Upper lobe of right lung (tissue), 1 donor: ENCODE results near the gene CGB5. TPM values are rescaled to one million over a fixed set of nuclear protein-coding genes. Genes with fewer than 3 reads are reported as not detected.
"Not testable (repeated sequence)": the region's sequence is repeated elsewhere in the genome, so short reads cannot be mapped to it uniquely, and the experiment has no call there.

Source experiments
- ATAC-seq: fragments of 200-7000 bp; cut with Tn5 transposase; one replicate; pipeline ENCODE4 v1.9.1; 2020; ENCODE audit warnings: mild to moderate bottlenecking, moderate library complexity
- DNase-seq: peaks from one replicate; pipeline ENCODE4 v3.0.0-alpha.2; 2020
- H3K27ac ChIP-seq: fragments of 200-600 bp; one replicate; pipeline ENCODE4 v1.8.0; 2022
- H3K27me3 ChIP-seq: fragments of 200-600 bp; one replicate; pipeline ENCODE4 v1.8.0; 2022; ENCODE audit warnings: mild to moderate bottlenecking
- H3K36me3 ChIP-seq: fragments of 200-600 bp; one replicate; pipeline ENCODE4 v1.8.0; 2022
- H3K4me1 ChIP-seq: fragments of 200-600 bp; one replicate; pipeline ENCODE4 v1.8.0; 2022
- H3K4me3 ChIP-seq: fragments of 200-600 bp; one replicate; pipeline ENCODE4 v1.8.0; 2022; ENCODE audit warnings: mild to moderate bottlenecking
- H3K9me3 ChIP-seq: fragments of 200-600 bp; one replicate; pipeline ENCODE4 v1.8.0; 2022
- CTCF ChIP-seq: fragments of 200-600 bp; IDR thresholded peaks from one replicate; pipeline ENCODE4 v1.8.0; 2022; ENCODE audit warnings: antibody characterized with exemption
- intact Hi-C: fragments of 100-400 bp; cut with DNase I; formaldehyde crosslinking; loops from one replicate; pipeline ENCODE4 v1.11.0; 2022
- total RNA-seq: library from RNA; stranded (reverse); fragmentation: NEBNext Ultra II Directional; extraction: Animal tissue kit (Norgen Biotek cat#: 25700); gene quantifications from one replicate; pipeline ENCODE4 v1.2.1, GENCODE V29; 2021
- donor health status: DM: no; HTN: yes; CAD: no; lungs with severe emphysema.

The CGB5 gene
- total RNA-seq, 1 donor from 2014 or later = not detected

GRCh38 chr19:49020342-49020741 is 23.3 kb upstream of the CGB5 start:
- ATAC-seq (no peak), DNase-seq (no peak)
- H3K4me1 ChIP-seq = peaks cover 26% of the 10 kb centered on the region
- H3K9me3 ChIP-seq = no peaks in the 10 kb centered on the region
- intact Hi-C loops = no loop called here
- no peak overlapping the region for H3K27ac ChIP-seq
- no peaks in the 10 kb centered on the region for H3K27me3 ChIP-seq
- H3K4me3 ChIP-seq = no peak overlapping the region
- no peak for TF ChIP-seq CTCF
- peaks cover 4% of the 10 kb centered on the region for H3K36me3 ChIP-seq

GRCh38 chr19:49020931-49021895 is 22.4 kb upstream of the CGB5 start:
- no peaks in the 10 kb centered on the region for H3K9me3 ChIP-seq
- DNase-seq (no peak), ATAC-seq (peak; percentile 42)
- H3K4me1 ChIP-seq = peaks cover 26% of the 10 kb centered on the region
- H3K36me3 ChIP-seq = no peaks in the 10 kb centered on the region
- no peak overlapping the region for H3K4me3 ChIP-seq
- intact Hi-C loops = no loop called here
- H3K27me3 ChIP-seq = no peaks in the 10 kb centered on the region
- no peak for TF ChIP-seq CTCF
- H3K27ac ChIP-seq = no peak overlapping the region

DNA sequence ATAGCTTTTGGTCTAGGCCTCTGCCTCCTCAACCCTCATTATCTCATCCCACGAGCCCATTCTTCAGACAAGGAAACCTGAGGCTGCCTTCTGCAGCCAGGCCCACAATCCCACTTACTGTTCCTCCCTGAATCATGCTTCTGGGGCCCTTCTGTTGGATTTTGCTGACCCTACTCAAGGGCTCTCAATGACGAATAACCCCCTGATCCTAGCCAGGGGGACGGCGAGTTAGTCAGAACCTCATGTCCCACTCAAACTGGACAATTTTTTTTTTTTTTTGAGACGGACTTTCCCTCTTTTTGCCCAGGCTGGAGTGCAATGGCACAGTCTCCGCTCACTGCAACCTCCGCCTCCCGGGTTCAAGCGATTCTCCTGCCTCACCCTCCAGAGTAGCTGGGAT is 21.5 kb upstream of the CGB5 start:
- ATAC-seq (no peak), DNase-seq (no peak)
- no peak for TF ChIP-seq CTCF
- peaks cover 26% of the 10 kb centered on the region for H3K4me1 ChIP-seq
- H3K36me3 ChIP-seq = no peaks in the 10 kb centered on the region
- no peak overlapping the region for H3K27ac ChIP-seq
- no peaks in the 10 kb centered on the region for H3K27me3 ChIP-seq
- H3K9me3 ChIP-seq = no peaks in the 10 kb centered on the region
- no peak overlapping the region for H3K4me3 ChIP-seq
- intact Hi-C loops = no loop called here

DNA sequence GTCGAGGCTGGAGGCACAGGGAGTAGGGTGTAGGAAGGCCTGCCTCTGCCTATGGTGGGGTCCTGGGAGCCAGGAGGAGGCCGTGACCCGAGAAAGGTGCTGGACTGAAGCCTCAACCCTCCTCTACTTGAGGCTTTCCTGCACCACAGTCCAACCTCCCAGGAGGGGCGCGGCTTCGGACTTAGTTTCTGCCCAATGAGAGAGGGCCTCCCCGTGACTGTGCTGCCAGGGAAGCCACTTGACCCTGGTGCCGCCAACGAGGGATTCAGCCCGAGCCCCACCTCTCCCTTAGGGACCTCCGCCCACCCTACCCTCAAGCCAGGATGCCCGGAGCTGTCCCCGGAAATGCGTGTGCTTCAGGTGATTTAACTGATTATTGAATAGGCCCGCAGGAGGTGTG is 19.4 kb upstream of the CGB5 start, which contains the start of gene CGB3:
Gene CGB3 (minus strand): TSS at position 101 of the 400 bp plus-strand sequence. CDS start 362 bp downstream, outside the sequence.
- DNase-seq, H3K4me1 ChIP-seq, intact Hi-C loops, H3K4me3 ChIP-seq, H3K9me3 ChIP-seq, H3K27ac ChIP-seq, ATAC-seq, H3K36me3 ChIP-seq, H3K27me3 ChIP-seq: not testable (repeated sequence)

DNA sequence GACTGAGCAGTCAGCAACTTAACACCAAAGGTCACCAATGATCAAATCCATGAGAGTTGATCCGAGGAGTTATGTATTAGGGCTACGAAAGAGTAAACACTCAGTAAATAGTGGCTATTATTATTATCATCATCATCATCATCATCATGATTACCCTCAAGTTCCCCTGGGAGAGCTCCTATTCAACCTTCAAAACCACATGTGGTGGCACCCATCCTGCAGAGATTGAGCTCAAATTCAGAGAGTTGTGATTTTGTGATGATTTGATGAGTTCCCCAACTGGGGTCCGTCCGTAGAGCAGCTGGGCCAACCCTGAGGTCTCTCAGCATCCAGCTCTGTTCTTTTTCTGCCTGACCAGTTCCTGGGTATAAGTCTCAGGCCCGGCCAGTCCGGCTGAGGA is 18.6 kb upstream of the CGB5 start:
- not testable (repeated sequence) for ATAC-seq, H3K27ac ChIP-seq, H3K36me3 ChIP-seq

GRCh38 chr19:49025599-49025998 is 18.0 kb upstream of the CGB5 start:
- intact Hi-C loops, H3K9me3 ChIP-seq, H3K27ac ChIP-seq, ATAC-seq, DNase-seq, H3K4me3 ChIP-seq, H3K4me1 ChIP-seq, H3K36me3 ChIP-seq, H3K27me3 ChIP-seq: not testable (repeated sequence)

More for the DNA sequence above, 18.6 kb upstream of the CGB5 start:
- H3K4me1 ChIP-seq, H3K4me3 ChIP-seq, intact Hi-C loops, DNase-seq, H3K27me3 ChIP-seq, H3K9me3 ChIP-seq: not testable (repeated sequence)

GRCh38 chr19:49028686-49029085 is 15.0 kb upstream of the CGB5 start:
- H3K4me3 ChIP-seq, H3K4me1 ChIP-seq, DNase-seq, H3K9me3 ChIP-seq, H3K27ac ChIP-seq, H3K36me3 ChIP-seq, H3K27me3 ChIP-seq, intact Hi-C loops: not testable (repeated sequence)
- peak; percentile 14 for ATAC-seq

GRCh38 chr19:49029749-49030148 is 13.9 kb upstream of the CGB5 start:
- H3K36me3 ChIP-seq, H3K27me3 ChIP-seq, ATAC-seq, H3K9me3 ChIP-seq, H3K4me3 ChIP-seq, H3K4me1 ChIP-seq, intact Hi-C loops, H3K27ac ChIP-seq, DNase-seq: not testable (repeated sequence)

- H3K27ac ChIP-seq, intact Hi-C loops, H3K4me1 ChIP-seq, H3K4me3 ChIP-seq, H3K9me3 ChIP-seq, ATAC-seq, H3K27me3 ChIP-seq, DNase-seq, H3K36me3 ChIP-seq: not testable (repeated sequence)
Observed at GRCh38 chr19:49030323-49030722, 13.3 kb upstream of the CGB5 start.
